GM21515 (cell line): ENCODE measurements around the gene APOA1.

Experiments used
- ATAC-seq: cut with Tn5 transposase; IDR thresholded peaks from one replicate; pipeline ENCODE4 v1.9.1; 2021; ENCODE audit not compliant: unreplicated experiment

Gene APOA1

GRCh38 chr11:116791813-116792143 lies 45.6 kb downstream of the APOA1 start, which contains the start of gene APOA5:
APOA5 (minus strand) TSS chr11:116791879; CDS start chr11:116791860, 19 bp downstream.
- ATAC-seq: no peak

- peak; percentile 36 for ATAC-seq
Observed at GRCh38 chr11:116791002-116791812, 46.2 kb downstream of the APOA1 start.

- ATAC-seq: no peak
Observed at GRCh38 chr11:116790167-116791001, 47.0 kb downstream of the APOA1 start.

- ATAC-seq: no peak
Observed at GRCh38 chr11:116788975-116789374, 48.4 kb downstream of the APOA1 start.

- no peak for ATAC-seq
Observed at GRCh38 chr11:116788534-116788933, 48.9 kb downstream of the APOA1 start.

- ATAC-seq: peak; percentile 85
Observed at GRCh38 chr11:116787786-116788486, 49.5 kb downstream of the APOA1 start, which contains the start of gene ZPR1. ZPR1 (minus strand) TSS chr11:116788023; CDS start chr11:116787990, 33 bp downstream.

GRCh38 chr11:116787436-116787785 lies 50.0 kb downstream of the APOA1 start:
- no peak for ATAC-seq

- no peak for ATAC-seq
Observed at GRCh38 chr11:116786966-116787365, 50.5 kb downstream of the APOA1 start.

- ATAC-seq: no peak
Observed at GRCh38 chr11:116786326-116786725, 51.1 kb downstream of the APOA1 start.
